GM10847 (cell line): ENCODE measurements around the gene CABP5.

ENCODE experiments used
- POLR2A ChIP-seq: IDR thresholded peaks from 2 replicates; pipeline ENCODE4 v1.6.1; 2011; ENCODE audit not compliant: insufficient read length; ENCODE audit errors: extremely low read depth

CABP5 gene

GRCh38 chr19:48041877-48042580, 1.9 kb downstream of the CABP5 start:
- no peak for TF ChIP-seq POLR2A

GRCh38 chr19:48036765-48037164, 7.1 kb downstream of the CABP5 start:
- TF ChIP-seq POLR2A: no peak

DNA sequence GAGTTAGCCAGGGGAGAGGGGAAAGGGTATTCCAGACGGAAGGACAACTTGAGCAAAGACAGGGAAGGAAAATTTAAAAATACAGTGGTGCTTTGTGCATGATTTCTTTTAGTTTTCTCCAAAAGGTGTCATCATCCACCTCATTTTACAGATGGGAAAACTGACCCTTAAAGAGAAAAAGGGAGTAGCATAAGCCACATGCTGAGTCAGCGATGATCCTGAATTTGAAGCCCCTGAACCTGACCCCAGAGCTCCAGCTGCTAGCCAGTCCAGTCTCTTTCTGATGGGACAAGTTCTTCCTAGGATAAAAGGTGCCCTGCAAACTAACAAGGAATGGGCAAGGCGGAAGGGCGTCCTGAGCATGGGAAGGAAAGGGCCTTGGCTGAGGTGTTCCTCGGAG, 10.3 kb downstream of the CABP5 start:
- TF ChIP-seq POLR2A: no peak

GRCh38 chr19:48030073-48030472, 13.8 kb downstream of the CABP5 start:
- TF ChIP-seq POLR2A: no peak

GRCh38 chr19:48029431-48029830, 14.4 kb downstream of the CABP5 start:
- no peak for TF ChIP-seq POLR2A

- TF ChIP-seq POLR2A: no peak
Observed at GRCh38 chr19:48025480-48025879, 18.4 kb downstream of the CABP5 start.

DNA sequence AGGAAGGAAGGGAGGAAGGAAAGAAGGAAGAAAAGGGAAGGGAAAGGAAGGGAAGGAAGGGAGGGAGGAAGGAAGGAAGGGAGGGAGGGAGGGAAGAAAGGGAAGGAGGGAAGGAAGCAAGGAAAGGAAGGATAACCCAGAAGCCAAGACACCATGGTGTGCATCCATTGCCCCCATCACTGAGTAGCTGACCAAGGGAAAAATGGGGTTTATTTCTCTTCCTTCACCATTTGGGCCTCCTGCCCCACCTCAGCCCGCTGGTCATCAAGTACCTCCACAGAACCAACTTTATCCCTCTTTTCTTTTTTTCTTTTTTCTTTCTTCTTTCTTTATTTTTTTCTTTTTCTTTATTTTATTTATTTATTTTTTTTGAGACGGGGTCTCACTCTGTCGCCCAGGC, 20.4 kb downstream of the CABP5 start:
- no peak for TF ChIP-seq POLR2A

GRCh38 chr19:48023011-48023410, 20.9 kb downstream of the CABP5 start:
- TF ChIP-seq POLR2A: no peak

DNA sequence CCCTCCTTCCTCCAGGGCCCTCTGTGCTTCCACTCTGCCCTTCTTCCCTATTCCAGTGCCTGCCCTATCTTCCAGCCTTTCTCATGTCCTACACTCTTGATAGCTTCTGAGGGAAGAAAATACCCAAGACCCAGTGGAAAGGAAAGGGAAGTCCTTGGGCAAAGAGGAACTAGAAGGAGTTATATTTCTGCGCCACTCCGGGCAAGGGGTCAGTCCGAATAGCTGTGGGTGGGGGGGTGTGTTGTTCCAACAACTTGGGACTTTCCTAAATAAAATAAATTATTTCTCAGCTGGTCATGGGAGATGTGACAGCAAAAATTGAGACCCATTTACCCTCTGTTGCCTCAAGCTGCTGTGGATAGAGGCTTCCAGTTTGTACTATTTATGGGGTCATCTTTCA, 23.2 kb downstream of the CABP5 start:
- TF ChIP-seq POLR2A: no peak

- no peak for TF ChIP-seq POLR2A
Observed at GRCh38 chr19:48010932-48011758, 32.7 kb downstream of the CABP5 start.

DNA sequence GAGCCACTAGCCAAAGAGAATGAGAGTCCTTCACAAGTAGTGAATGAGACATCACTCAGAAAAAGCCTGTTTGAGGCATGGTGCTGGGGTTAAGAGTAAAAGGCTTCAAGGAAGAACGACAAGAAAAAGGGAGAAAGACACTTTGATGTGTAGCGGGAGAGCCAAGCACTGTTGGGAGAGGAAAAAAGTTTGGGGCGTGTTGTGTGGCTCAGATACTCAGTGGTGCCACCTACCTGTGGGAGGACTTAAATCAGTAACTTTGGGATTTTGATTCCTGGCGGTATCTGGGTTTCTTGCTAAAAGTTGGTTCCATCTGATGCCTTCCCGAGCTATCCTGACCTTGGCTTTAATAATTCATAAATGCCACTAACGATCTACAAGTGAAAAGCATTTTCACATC, 37.1 kb downstream of the CABP5 start:
- TF ChIP-seq POLR2A: no peak

- no peak for TF ChIP-seq POLR2A
Observed at GRCh38 chr19:48004236-48004635, 39.6 kb downstream of the CABP5 start.

GRCh38 chr19:48000846-48001245, 43.0 kb downstream of the CABP5 start:
- no peak for TF ChIP-seq POLR2A

DNA sequence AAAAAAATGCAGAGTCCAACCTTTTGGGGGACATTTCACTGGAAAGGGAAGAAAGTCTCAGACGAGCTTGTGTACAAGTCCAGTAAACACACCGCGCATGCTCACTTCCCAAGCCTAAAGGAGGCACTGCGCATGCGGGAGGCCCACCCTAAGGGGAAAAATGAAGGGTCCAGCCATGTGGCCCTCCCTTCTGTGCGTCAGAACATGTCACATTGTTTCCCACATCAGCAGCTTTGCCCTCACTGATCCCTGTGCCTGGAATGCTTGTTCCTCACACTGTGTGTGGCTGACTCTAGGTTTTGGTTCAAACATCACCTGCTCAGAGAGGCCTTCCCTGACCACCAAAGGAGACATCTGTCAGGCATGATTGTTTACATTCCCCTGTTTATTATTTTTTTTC, 45.1 kb downstream of the CABP5 start:
- TF ChIP-seq POLR2A: no peak

GRCh38 chr19:47996230-47996727, 47.6 kb downstream of the CABP5 start:
- no peak for TF ChIP-seq POLR2A

- no peak for TF ChIP-seq POLR2A
Observed at GRCh38 chr19:47994209-47994802, 49.6 kb downstream of the CABP5 start, which contains the start of gene ELSPBP1. TSS of gene ELSPBP1 (plus strand) at chr19:47994632. CDS start at chr19:48008668, 14,036 bp downstream.

DNA sequence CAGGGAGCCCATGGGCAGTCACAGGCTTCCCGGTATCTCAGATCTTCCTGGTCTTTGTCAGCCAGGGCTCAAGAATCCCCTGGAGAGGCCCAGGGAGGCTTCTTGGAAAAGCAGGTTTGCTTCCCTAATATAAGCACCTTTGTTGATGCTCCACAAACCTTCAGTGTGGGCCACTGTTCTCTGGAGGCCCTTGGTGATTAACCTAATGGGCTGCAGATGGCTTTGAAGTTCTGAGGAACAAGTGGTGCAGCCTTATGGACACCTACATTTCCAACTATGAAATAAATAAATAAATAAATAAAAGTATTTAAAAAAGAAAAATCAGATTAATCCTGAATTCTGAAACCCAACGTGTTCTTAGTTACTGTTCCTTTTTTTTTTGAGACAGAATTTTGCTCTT, 51.8 kb downstream of the CABP5 start, which contains the start of gene BSPH1:
TSS of gene BSPH1 (minus strand) at position 101 of the 400 bp plus-strand sequence. CDS start at position 12, 89 bp downstream.
- TF ChIP-seq POLR2A: no peak
